ENCODE data around the gene CHAT.

Gene CHAT

DNA sequence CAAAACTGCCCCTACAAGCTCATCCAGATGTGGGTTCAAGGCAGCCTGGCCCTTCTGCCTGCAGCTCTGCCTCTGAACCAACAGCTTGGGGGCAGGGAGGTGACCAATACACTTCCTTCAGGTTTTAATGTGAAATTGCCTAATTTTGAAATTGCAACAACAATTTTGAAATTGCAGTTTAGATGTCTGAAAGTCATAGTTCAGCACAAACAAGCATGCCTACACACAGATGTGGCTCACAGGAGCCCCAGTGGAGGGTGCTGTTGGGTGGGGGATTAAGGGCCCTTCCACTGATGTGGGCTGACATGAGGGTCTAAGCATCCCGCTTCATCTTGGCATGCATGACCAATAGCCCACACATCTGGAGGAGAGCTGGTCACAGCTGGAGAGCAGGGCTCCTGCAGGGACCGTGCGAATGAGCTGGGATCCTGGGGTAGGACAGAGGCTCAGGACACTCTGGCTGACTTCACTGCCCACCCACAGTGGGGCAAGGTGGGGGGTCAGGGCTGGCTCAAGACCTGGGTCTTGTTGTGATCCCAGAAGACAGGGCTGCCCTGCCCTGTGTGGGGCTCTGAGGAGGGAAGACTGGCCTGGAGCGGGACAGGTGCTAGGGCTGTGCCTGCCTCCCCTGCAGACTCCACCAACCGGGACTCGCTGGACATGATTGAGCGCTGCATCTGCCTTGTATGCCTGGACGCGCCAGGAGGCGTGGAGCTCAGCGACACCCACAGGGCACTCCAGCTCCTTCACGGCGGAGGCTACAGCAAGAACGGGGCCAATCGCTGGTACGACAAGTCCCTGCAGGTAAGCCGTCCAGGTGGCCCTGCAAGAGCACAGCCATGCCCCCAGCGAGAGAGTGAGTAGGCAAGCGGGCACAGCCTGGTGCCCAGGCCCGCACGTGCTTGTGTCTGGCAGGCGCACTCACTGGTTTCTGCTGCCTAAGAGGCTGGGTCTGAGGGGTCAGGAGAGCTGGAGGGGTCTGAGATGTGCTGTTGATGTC, 32.3 kb downstream of the CHAT start:
- no peak overlapping the region for H3K4me3 ChIP-seq (ENCODE audit: low read length)
- no peaks in the 10 kb centered on the region for H4K20me1 ChIP-seq (ENCODE audit: control insufficient read depth, insufficient read depth, low read depth, low read length)
- H3K4me1 ChIP-seq (ENCODE audit: control insufficient read depth, low read length) = peaks cover 39% of the 10 kb centered on the region
- H3K9me3 ChIP-seq (ENCODE audit: control insufficient read depth, insufficient read depth, low read length) = no peaks in the 10 kb centered on the region
- peaks cover 4% of the 10 kb centered on the region; the same call in 1 of the 2 replicates for H3F3A ChIP-seq (ENCODE audit: control insufficient read depth, insufficient read depth)
- no peak overlapping the region for H3K4me2 ChIP-seq (ENCODE audit: low read length)
- H3K9me2 ChIP-seq (replicated peaks; ENCODE audit: control insufficient read depth, low read length) = no peaks in the 10 kb centered on the region
- TF ChIP-seq, protein P1, sequence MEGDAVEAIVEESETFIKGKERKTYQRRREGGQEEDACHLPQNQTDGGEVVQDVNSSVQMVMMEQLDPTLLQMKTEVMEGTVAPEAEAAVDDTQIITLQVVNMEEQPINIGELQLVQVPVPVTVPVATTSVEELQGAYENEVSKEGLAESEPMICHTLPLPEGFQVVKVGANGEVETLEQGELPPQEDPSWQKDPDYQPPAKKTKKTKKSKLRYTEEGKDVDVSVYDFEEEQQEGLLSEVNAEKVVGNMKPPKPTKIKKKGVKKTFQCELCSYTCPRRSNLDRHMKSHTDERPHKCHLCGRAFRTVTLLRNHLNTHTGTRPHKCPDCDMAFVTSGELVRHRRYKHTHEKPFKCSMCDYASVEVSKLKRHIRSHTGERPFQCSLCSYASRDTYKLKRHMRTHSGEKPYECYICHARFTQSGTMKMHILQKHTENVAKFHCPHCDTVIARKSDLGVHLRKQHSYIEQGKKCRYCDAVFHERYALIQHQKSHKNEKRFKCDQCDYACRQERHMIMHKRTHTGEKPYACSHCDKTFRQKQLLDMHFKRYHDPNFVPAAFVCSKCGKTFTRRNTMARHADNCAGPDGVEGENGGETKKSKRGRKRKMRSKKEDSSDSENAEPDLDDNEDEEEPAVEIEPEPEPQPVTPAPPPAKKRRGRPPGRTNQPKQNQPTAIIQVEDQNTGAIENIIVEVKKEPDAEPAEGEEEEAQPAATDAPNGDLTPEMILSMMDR (IDR thresholded peaks at IDR 0.05; ENCODE audit: low read depth, low read length, poor library complexity, severe bottlenecking) = no peak
- TF ChIP-seq EZH2phosphoT487 (IDR thresholded peaks at IDR 0.05; ENCODE audit: borderline replicate concordance, low read length) = no peak
- no peaks in the 10 kb centered on the region for H3K79me2 ChIP-seq (ENCODE audit: control insufficient read depth, low read length)
- H3K27ac ChIP-seq (ENCODE audit: low read depth, low read length) = no peak overlapping the region
- H3K36me3 ChIP-seq (ENCODE audit: control insufficient read depth, low read length) = no peaks in the 10 kb centered on the region
- H3K27me3 ChIP-seq (ENCODE audit: control insufficient read depth, low read length) = no peaks in the 10 kb centered on the region; the same call in 1 of the 2 replicates

DNA sequence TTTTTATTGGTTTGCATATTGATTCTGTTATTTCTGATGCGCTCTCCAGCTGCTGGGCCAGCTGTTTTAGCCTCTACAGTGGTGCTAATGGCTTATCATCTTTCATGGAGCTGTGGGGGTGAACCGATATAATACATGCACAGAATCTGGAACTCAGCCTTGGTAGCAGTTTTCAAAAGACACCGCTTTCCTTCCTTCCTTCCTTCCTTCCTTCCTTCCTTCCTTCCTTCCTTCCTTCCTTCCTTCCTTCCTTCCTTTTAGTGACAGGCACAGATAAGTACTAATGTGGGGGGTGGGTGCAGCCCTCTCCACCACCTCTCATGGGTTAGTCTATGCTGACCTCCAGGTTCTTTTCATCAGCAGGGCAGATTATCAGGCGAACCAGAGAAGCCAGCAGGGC, 33.7 kb downstream of the CHAT start:
- Histone ChIP-seq H3K36me3 (ENCODE audit: control insufficient read depth, low read length) (no peaks in the 10 kb centered on the region), H3K79me2 (ENCODE audit: control insufficient read depth, low read length) (no peaks in the 10 kb centered on the region), H4K20me1 (ENCODE audit: control insufficient read depth, insufficient read depth, low read depth, low read length) (no peaks in the 10 kb centered on the region), H3K9me3 (ENCODE audit: control insufficient read depth, insufficient read depth, low read length) (no peaks in the 10 kb centered on the region), H3K4me3 (ENCODE audit: low read length) (no peak overlapping the region), H3K9me2 (replicated peaks; ENCODE audit: control insufficient read depth, low read length) (no peaks in the 10 kb centered on the region), H3F3A (ENCODE audit: control insufficient read depth, insufficient read depth) (peaks cover 4% of the 10 kb centered on the region; the same call in 1 of the 2 replicates), H3K4me1 (ENCODE audit: control insufficient read depth, low read length) (peaks cover 52% of the 10 kb centered on the region), H3K27me3 (ENCODE audit: control insufficient read depth, low read length) (no peaks in the 10 kb centered on the region), H3K27ac (ENCODE audit: low read depth, low read length) (no peak overlapping the region), H3K4me2 (ENCODE audit: low read length) (no peak overlapping the region)
- TF ChIP-seq, protein P1 (IDR thresholded peaks at IDR 0.05; ENCODE audit: low read depth, low read length, poor library complexity, severe bottlenecking) = no peak
- no peak for TF ChIP-seq EZH2phosphoT487 (IDR thresholded peaks at IDR 0.05; ENCODE audit: borderline replicate concordance, low read length)

DNA sequence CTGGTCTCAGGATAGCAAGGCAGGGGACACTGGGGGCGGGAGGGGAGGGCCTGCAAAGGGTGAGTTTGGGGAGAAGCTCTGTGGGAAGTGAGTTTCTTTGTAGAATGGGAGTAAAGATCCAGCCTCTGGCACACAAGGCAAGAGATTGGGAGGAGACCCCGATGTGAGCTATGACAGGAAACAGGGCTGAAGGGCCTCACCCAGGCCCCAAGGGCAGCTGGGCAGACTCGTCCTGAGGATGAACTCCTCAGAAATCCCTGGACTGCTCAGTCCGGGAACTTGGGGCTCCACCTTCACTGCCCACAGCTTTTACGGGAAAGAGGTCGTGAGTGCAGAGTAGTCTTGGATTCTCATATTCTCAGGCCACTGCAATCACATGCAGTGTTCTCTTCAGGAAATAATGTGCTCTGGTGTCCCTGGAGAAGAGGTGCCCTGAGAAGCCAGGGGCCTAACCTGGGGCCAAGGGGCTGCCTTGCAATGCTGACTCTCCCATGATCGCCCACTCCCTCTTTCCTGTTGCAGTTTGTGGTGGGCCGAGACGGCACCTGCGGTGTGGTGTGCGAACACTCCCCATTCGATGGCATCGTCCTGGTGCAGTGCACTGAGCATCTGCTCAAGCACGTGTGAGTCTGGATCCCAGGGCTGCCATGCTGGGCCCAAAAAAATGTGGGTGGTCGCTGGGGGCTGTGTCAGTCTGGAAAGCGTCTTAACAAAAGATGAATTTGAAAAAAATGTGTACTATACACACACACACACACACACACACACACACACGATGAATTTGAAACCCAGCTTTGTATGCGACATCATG, 34.4 kb downstream of the CHAT start:
- Histone ChIP-seq H3K27ac (ENCODE audit: low read depth, low read length) (peak overlapping the region; percentile 85), H3K9me3 (ENCODE audit: control insufficient read depth, insufficient read depth, low read length) (no peaks in the 10 kb centered on the region), H4K20me1 (ENCODE audit: control insufficient read depth, insufficient read depth, low read depth, low read length) (no peaks in the 10 kb centered on the region), H3K4me1 (ENCODE audit: control insufficient read depth, low read length) (peaks cover 53% of the 10 kb centered on the region), H3K27me3 (ENCODE audit: control insufficient read depth, low read length) (no peaks in the 10 kb centered on the region), H3K4me3 (ENCODE audit: low read length) (peak overlapping the region; percentile 67), H3K79me2 (ENCODE audit: control insufficient read depth, low read length) (no peaks in the 10 kb centered on the region), H3K9me2 (replicated peaks; ENCODE audit: control insufficient read depth, low read length) (no peaks in the 10 kb centered on the region), H3K4me2 (ENCODE audit: low read length) (peak overlapping the region; percentile 80), H3K36me3 (ENCODE audit: control insufficient read depth, low read length) (no peaks in the 10 kb centered on the region), H3F3A (ENCODE audit: control insufficient read depth, insufficient read depth) (peaks cover 4% of the 10 kb centered on the region; the same call in 1 of the 2 replicates)
- TF ChIP-seq, protein P1 (IDR thresholded peaks at IDR 0.05; ENCODE audit: low read depth, low read length, poor library complexity, severe bottlenecking) = no peak
- no peak for TF ChIP-seq EZH2phosphoT487 (IDR thresholded peaks at IDR 0.05; ENCODE audit: borderline replicate concordance, low read length)
